ENCODE measurements around the gene TAF11L2. TPM values are rescaled to one million over a fixed set of nuclear protein-coding genes. Genes with fewer than 3 reads are reported as not detected.
"Not testable (repeated sequence)": the region's sequence is repeated elsewhere in the genome, so short reads cannot be mapped to it uniquely, and the experiment has no call there.

TAF11L2 gene
- total RNA-seq, 4 donors from 2014 or later: not detected

DNA sequence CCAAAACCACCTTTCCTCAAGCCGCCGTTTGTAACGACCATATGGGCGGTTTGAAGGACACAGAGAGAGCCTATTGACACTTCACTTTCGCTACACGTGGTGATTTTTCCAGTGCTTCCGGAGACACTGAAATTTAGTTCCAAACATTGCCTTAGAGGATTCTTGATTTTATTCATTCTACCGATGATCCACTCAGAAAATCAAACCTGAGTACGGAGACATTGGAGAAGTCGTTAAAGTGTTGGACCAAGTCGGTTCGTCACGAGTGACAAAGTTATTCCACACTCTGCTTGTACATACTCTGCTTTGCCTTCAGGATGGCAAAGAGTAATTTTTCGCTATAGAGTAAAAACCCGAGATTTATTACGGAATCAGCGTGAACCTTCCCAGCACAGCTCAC, 28.5 kb downstream of the TAF11L2 start:
- DNase-seq; H3K9me3 ChIP-seq; H3K4me3 ChIP-seq; H3K27ac ChIP-seq; intact Hi-C loops (cut with DNase I); H3K36me3 ChIP-seq; H3K27me3 ChIP-seq; H3K4me1 ChIP-seq: not testable (repeated sequence)
- whole genome bisulfite sequencing, 2 donors: 87 to 92% methylated on average over 11 to 17 of the region's 17 CpGs

DNA sequence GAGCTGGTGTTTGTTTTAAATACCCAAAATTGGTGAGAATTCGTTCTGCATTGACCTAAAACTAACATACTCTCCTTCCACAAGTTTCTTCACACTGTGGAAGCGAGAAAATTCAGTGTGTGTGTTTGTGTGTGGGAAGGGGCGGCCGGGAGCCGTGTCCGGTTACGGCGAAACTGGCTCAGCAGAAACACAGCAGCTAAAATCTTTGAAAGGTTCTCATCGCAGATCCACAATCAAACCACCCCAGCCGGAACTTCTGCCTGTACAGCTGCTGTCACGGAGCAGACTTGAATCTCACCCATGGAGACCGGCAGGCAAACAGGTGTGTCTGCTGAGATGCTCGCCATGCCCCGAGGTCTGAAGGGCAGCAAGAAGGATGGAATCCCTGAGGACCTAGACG, 30.3 kb downstream of the TAF11L2 start, which contains the start of gene TAF11L6:
TSS of gene TAF11L6 (plus strand) at position 301 of the 400 bp plus-strand sequence.
- H3K36me3 ChIP-seq; H3K4me3 ChIP-seq; intact Hi-C loops (cut with DNase I); H3K9me3 ChIP-seq; H3K27me3 ChIP-seq; H3K27ac ChIP-seq; H3K4me1 ChIP-seq; DNase-seq: not testable (repeated sequence)
- WGBS, 2 donors: no CpG with 5 or more reads among the region's 15 CpGs

Small RNA genes within 50 kb of the gene (small RNA-seq; reads per million reads assigned to genes)
- 0 reads per million in 4 donors for gene AC106774.3

Other genes with a start within 250 kb of the TAF11L2 start
- not detected for gene TAF11L3, start 20.1 kb downstream of the TAF11L2 start, total RNA-seq
- not detected for gene TAF11L4, start 23.6 kb downstream of the TAF11L2 start, total RNA-seq
- gene TAF11L5, start 27.0 kb downstream of the TAF11L2 start, total RNA-seq: not detected
- not detected for gene TAF11L6, start 30.4 kb downstream of the TAF11L2 start, total RNA-seq
- not detected for gene TAF11L7, start 87.5 kb downstream of the TAF11L2 start, total RNA-seq
- not detected for gene TAF11L8, start 92.7 kb downstream of the TAF11L2 start, total RNA-seq
- gene TAF11L9, start 96.2 kb downstream of the TAF11L2 start, total RNA-seq: not detected
- gene TAF11L10, start 99.6 kb downstream of the TAF11L2 start, total RNA-seq: not detected
- not detected for gene TAF11L11, start 106.0 kb downstream of the TAF11L2 start, total RNA-seq
- gene TAF11L12, start 112.2 kb downstream of the TAF11L2 start, total RNA-seq: not detected
- not detected for gene TAF11L13, start 133.9 kb downstream of the TAF11L2 start, total RNA-seq
- gene TAF11L14, start 136.2 kb downstream of the TAF11L2 start, total RNA-seq: not detected

Data from esophagus squamous epithelium (tissue), 5 donors.